OCI-LY3 (cell line): ENCODE data around the gene ATP9A.

ENCODE experiments used
- H2AFZ ChIP-seq: fragments of 200-600, 300-600 bp; shearing (Covaris generic); 2 replicates; pipeline ENCODE4 v1.6.0; 2014; ENCODE audit warnings: antibody characterized with exemption, low read depth, low read length
- H3K27ac ChIP-seq: fragments of 200-600, 300-600 bp; sonication (generic); 2 replicates; pipeline ENCODE4 v1.5.1; 2014; ENCODE audit warnings: mild to moderate bottlenecking, low read length, moderate library complexity, mixed read lengths
- H3K27me3 ChIP-seq: fragments of 200-600, 300-600 bp; sonication (generic); 2 replicates; pipeline ENCODE4 v1.6.1; 2014; ENCODE audit warnings: low read depth, low read length, mixed read lengths
- H3K36me3 ChIP-seq: fragments of 200-600, 300-600 bp; sonication (generic); replicated peaks from 2 replicates; pipeline ENCODE3; 2014; ENCODE audit warnings: low read depth, low read length, mixed read lengths
- H3K4me1 ChIP-seq: fragments of 300-600, 200-600 bp; sonication (generic); 2 replicates; pipeline ENCODE4 v1.6.1; 2014; ENCODE audit warnings: low read length, mixed read lengths
- H3K4me2 ChIP-seq: fragments of 200-600, 300-600 bp; sonication (generic); 2 replicates; pipeline ENCODE4 v1.6.1; 2014; ENCODE audit warnings: low read length, mixed read lengths
- H3K4me3 ChIP-seq: fragments of 300-600, 200-600 bp; sonication (generic); 2 replicates; pipeline ENCODE4 v1.5.1; 2014; ENCODE audit warnings: antibody characterized with exemption, mild to moderate bottlenecking, low read length, moderate library complexity
- H3K79me2 ChIP-seq: fragments of 300-600, 200-600 bp; shearing (Covaris generic); 2 replicates; pipeline ENCODE4 v1.6.1; 2014; ENCODE audit warnings: mild to moderate bottlenecking, low read length, mixed read lengths
- H3K9ac ChIP-seq: fragments of 300-600, 200-600 bp; shearing (Covaris generic); 2 replicates; pipeline ENCODE4 v1.6.0; 2014; ENCODE audit warnings: mild to moderate bottlenecking, low read length, moderate library complexity
- H3K9me3 ChIP-seq: fragments of 200-600, 300-600 bp; shearing (Covaris generic); 2 replicates; pipeline ENCODE4 v1.6.1; 2014; ENCODE audit warnings: low read length, mixed read lengths; ENCODE audit not compliant: insufficient read depth
- H4K20me1 ChIP-seq: fragments of 200-600, 300-600 bp; sonication (generic); 2 replicates; pipeline ENCODE4 v1.6.1; 2016; ENCODE audit warnings: low read length, mixed read lengths; ENCODE audit not compliant: insufficient read depth
- CTCF ChIP-seq: fragments of 200-600, 300-600 bp; sonication (generic); IDR thresholded peaks from 2 replicates; pipeline ENCODE4 v1.5.1; 2014; ENCODE audit warnings: antibody characterized with exemption, low read length, low read depth
- EZH2phosphoT487 ChIP-seq: fragments of 200-600 bp; shearing (Covaris generic); IDR thresholded peaks from 2 replicates; pipeline ENCODE4 v1.6.1; 2018; ENCODE audit warnings: antibody characterized with exemption, mixed run types, low read depth

The ATP9A gene

GRCh38 chr20:51634257-51634656 lies 133.9 kb downstream of the ATP9A start:
- H3K4me3 ChIP-seq, result no peak overlapping the region
- H4K20me1 ChIP-seq, result no peaks in the 10 kb centered on the region
- H2AFZ ChIP-seq, result no peak overlapping the region
- H3K4me1 ChIP-seq, result peaks cover 9% of the 10 kb centered on the region; the same call in 1 of the 2 replicates
- H3K9me3 ChIP-seq, result no peaks in the 10 kb centered on the region
- no peak overlapping the region for H3K9ac ChIP-seq
- peaks cover 62% of the 10 kb centered on the region for H3K27me3 ChIP-seq
- no peak overlapping the region for H3K4me2 ChIP-seq
- no peak for TF ChIP-seq CTCF
- no peak for TF ChIP-seq EZH2phosphoT487
- no peaks in the 10 kb centered on the region for H3K79me2 ChIP-seq
- no peaks in the 10 kb centered on the region for H3K36me3 ChIP-seq
- H3K27ac ChIP-seq, result no peak overlapping the region

- H3K4me1 ChIP-seq, result peaks cover 13% of the 10 kb centered on the region
- no peak for TF ChIP-seq EZH2phosphoT487
- peaks cover 65% of the 10 kb centered on the region for H3K27me3 ChIP-seq
- H3K4me2 ChIP-seq, result no peak overlapping the region
- no peak overlapping the region for H3K4me3 ChIP-seq
- no peaks in the 10 kb centered on the region for H3K36me3 ChIP-seq
- no peaks in the 10 kb centered on the region for H4K20me1 ChIP-seq
- H3K27ac ChIP-seq, result no peak overlapping the region
- H3K9ac ChIP-seq, result no peak overlapping the region
- no peak overlapping the region for H2AFZ ChIP-seq
- no peaks in the 10 kb centered on the region for H3K9me3 ChIP-seq
- no peaks in the 10 kb centered on the region for H3K79me2 ChIP-seq
These were observed 134.8 kb downstream of the ATP9A start for GRCh38 chr20:51633430-51633829.

- H3K36me3 ChIP-seq, result no peaks in the 10 kb centered on the region
- H2AFZ ChIP-seq, result no peak overlapping the region
- no peaks in the 10 kb centered on the region for H3K79me2 ChIP-seq
- no peak for TF ChIP-seq CTCF
- no peak for TF ChIP-seq EZH2phosphoT487
- no peaks in the 10 kb centered on the region for H3K9me3 ChIP-seq
- no peak overlapping the region for H3K9ac ChIP-seq
- peaks cover 23% of the 10 kb centered on the region for H3K4me1 ChIP-seq
- no peaks in the 10 kb centered on the region for H4K20me1 ChIP-seq
- no peak overlapping the region for H3K27ac ChIP-seq
- no peak overlapping the region for H3K4me2 ChIP-seq
- H3K27me3 ChIP-seq, result peaks cover 53% of the 10 kb centered on the region
- H3K4me3 ChIP-seq, result no peak overlapping the region
These were observed 136.2 kb downstream of the ATP9A start for GRCh38 chr20:51631953-51632352.

GRCh38 chr20:51631011-51631950 lies 136.9 kb downstream of the ATP9A start:
- H4K20me1 ChIP-seq, result no peaks in the 10 kb centered on the region
- H3K9me3 ChIP-seq, result no peaks in the 10 kb centered on the region
- H3K27me3 ChIP-seq, result peaks cover 47% of the 10 kb centered on the region
- TF ChIP-seq EZH2phosphoT487, result no peak
- TF ChIP-seq CTCF, result no peak
- H3K4me1 ChIP-seq, result peaks cover 23% of the 10 kb centered on the region
- no peaks in the 10 kb centered on the region for H3K79me2 ChIP-seq
- no peak overlapping the region for H3K27ac ChIP-seq
- no peak overlapping the region for H2AFZ ChIP-seq
- no peak overlapping the region for H3K9ac ChIP-seq
- no peak overlapping the region for H3K4me3 ChIP-seq
- H3K36me3 ChIP-seq, result no peaks in the 10 kb centered on the region
- no peak overlapping the region for H3K4me2 ChIP-seq
